NCI-H1092 treated with DMSO at 0.1 percent for 48 hours (cell line): ENCODE results near the gene FAM227A.
"Not testable (repeated sequence)": the region's sequence is repeated elsewhere in the genome, so short reads cannot be mapped to it uniquely, and the experiment has no call there.

ENCODE experiments used
- DNase-seq: peaks from one replicate; lab custom pipeline; 2025; lab: John Stamatoyannopoulos, UW

FAM227A gene

GRCh38 chr22:38657045-38657909, 1.1 kb upstream of the FAM227A start:
- no peak for DNase-seq

GRCh38 chr22:38655519-38656255, 505 bp downstream of the FAM227A start:
- peak; percentile 42 for DNase-seq

GRCh38 chr22:38653741-38654140, 2.5 kb downstream of the FAM227A start:
- no peak for DNase-seq

- DNase-seq = no peak
Measured at GRCh38 chr22:38652859-38653258, 3.3 kb downstream of the FAM227A start.

- DNase-seq = no peak
Measured at GRCh38 chr22:38649841-38650522, 6.2 kb downstream of the FAM227A start.

GRCh38 chr22:38645430-38645829, 10.8 kb downstream of the FAM227A start:
- DNase-seq = no peak

GRCh38 chr22:38644245-38644644, 11.9 kb downstream of the FAM227A start:
- DNase-seq = not testable (repeated sequence)

- no peak for DNase-seq
Measured at GRCh38 chr22:38641476-38642040, 14.6 kb downstream of the FAM227A start.

- DNase-seq = no peak
Measured at GRCh38 chr22:38638728-38639127, 17.5 kb downstream of the FAM227A start.

GRCh38 chr22:38638216-38638615, 18.0 kb downstream of the FAM227A start:
- no peak for DNase-seq

GRCh38 chr22:38632528-38632927, 23.7 kb downstream of the FAM227A start:
- DNase-seq = no peak

- DNase-seq = no peak
Measured at GRCh38 chr22:38631724-38632123, 24.5 kb downstream of the FAM227A start.

- DNase-seq = no peak
Measured at GRCh38 chr22:38629108-38629507, 27.1 kb downstream of the FAM227A start.

- no peak for DNase-seq
Measured at GRCh38 chr22:38628444-38628843, 27.7 kb downstream of the FAM227A start.

GRCh38 chr22:38623351-38623750, 32.8 kb downstream of the FAM227A start:
- no peak for DNase-seq

- no peak for DNase-seq
Measured at GRCh38 chr22:38618682-38619081, 37.5 kb downstream of the FAM227A start.

- no peak for DNase-seq
Measured at GRCh38 chr22:38618258-38618657, 37.9 kb downstream of the FAM227A start.

GRCh38 chr22:38615064-38615405, 41.2 kb downstream of the FAM227A start:
- not testable (repeated sequence) for DNase-seq

GRCh38 chr22:38614332-38615063, 41.7 kb downstream of the FAM227A start:
- no peak for DNase-seq

GRCh38 chr22:38613588-38613987, 42.6 kb downstream of the FAM227A start:
- DNase-seq = no peak

- DNase-seq = no peak
Measured at GRCh38 chr22:38612217-38613006, 43.8 kb downstream of the FAM227A start.
